ENCODE measurements around the gene SLC9A3.

DNA sequence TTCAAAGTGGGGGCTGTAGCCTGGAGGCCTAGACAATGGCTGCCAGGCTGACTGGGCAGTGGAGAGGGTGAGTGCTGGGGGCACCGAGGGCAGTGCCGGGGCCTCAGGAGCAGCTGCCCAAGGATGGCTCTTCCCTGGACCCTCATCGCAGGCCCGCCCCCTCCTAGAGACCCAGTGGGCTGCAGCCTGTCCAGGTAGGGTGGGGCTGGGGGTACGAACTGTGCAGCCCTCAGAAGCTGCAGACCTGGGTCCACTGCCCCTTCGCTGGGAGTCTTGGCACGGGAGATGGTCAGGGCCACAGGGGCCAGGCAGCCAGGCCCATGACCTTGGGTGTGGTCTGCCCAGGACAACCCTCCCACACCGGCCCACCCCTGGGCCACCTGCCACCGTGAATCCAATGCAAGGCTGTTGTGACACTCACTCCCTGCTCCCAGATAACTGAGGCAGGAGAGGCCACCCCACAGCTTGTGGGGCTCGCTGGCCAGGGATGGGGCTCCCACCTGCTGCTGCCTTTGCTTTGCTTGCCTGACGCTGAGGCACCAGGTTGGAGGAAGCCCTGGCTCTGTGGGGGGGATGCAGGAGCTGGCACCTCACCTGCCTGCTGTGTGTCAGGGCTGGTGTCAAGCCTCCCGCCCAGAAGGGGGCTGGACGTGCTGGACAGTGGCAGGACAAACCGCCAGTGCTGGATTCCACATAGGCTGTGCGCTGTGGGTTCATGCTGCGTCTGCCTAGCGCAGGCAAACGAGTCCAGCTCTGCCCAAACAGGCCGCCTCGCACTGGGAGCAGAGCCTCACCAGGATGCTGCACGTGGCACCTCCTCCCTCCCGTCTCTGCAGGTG is 23.1 kb upstream of the SLC9A3 start:
- TF ChIP-seq GATA2 (IDR thresholded peaks at IDR 0.05; ENCODE audit: low read depth, low read length) (no peak), GATA3 (IDR thresholded peaks at IDR 0.05; ENCODE audit: low read depth, low read length) (no peak)

All from SH-SY5Y (cell line).